ENCODE data around the gene OAS3.

- TF ChIP-seq, protein P1, sequence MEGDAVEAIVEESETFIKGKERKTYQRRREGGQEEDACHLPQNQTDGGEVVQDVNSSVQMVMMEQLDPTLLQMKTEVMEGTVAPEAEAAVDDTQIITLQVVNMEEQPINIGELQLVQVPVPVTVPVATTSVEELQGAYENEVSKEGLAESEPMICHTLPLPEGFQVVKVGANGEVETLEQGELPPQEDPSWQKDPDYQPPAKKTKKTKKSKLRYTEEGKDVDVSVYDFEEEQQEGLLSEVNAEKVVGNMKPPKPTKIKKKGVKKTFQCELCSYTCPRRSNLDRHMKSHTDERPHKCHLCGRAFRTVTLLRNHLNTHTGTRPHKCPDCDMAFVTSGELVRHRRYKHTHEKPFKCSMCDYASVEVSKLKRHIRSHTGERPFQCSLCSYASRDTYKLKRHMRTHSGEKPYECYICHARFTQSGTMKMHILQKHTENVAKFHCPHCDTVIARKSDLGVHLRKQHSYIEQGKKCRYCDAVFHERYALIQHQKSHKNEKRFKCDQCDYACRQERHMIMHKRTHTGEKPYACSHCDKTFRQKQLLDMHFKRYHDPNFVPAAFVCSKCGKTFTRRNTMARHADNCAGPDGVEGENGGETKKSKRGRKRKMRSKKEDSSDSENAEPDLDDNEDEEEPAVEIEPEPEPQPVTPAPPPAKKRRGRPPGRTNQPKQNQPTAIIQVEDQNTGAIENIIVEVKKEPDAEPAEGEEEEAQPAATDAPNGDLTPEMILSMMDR (IDR thresholded peaks at IDR 0.05; ENCODE audit: low read depth, low read length) = no peak
- TF ChIP-seq EZH2phosphoT487 (IDR thresholded peaks at IDR 0.05; ENCODE audit: low read depth) = no peak
Observed at GRCh38 chr12:112904571-112904970, 33.7 kb upstream of the OAS3 start.

Measured in OCI-LY3 (cell line).